HUES64 (cell line): Measurements from ENCODE around the gene FILIP1L.

ENCODE experiments used
- H3K27ac ChIP-seq: 2 replicates; pipeline ENCODE4 v1.7.0; 2013; ENCODE audit warnings: low read depth, low read length, inconsistent platforms
- H3K27me3 ChIP-seq: 2 replicates; pipeline ENCODE4 v1.6.1; 2013; ENCODE audit warnings: mild to moderate bottlenecking, low read length; ENCODE audit not compliant: insufficient read depth
- H3K36me3 ChIP-seq: 2 replicates; pipeline ENCODE4 v1.6.1; 2013; ENCODE audit warnings: mild to moderate bottlenecking, low read length; ENCODE audit not compliant: insufficient read depth
- H3K4me1 ChIP-seq: 2 replicates; pipeline ENCODE4 v1.6.1; 2013; ENCODE audit warnings: mild to moderate bottlenecking, low read length, moderate library complexity; ENCODE audit not compliant: insufficient read depth
- H3K4me3 ChIP-seq: 2 replicates; pipeline ENCODE4 v1.5.1; 2013; ENCODE audit warnings: mild to moderate bottlenecking, low read length, moderate library complexity
- H3K9ac ChIP-seq: 2 replicates; pipeline ENCODE4 v1.6.1; 2013; ENCODE audit warnings: mild to moderate bottlenecking, low read depth, low read length
- H3K9me3 ChIP-seq: 2 replicates; pipeline ENCODE4 v1.6.1; 2013; ENCODE audit warnings: low read depth, low read length; ENCODE audit not compliant: insufficient read depth
- WGBS: fragments of 150-250, 120-280 bp; methylation state at CpG from one replicate; pipeline ENCODE4 v1.1.7; 2013; ENCODE audit warnings: missing lambda C conversion rate; 5-methylcytosine and 5-hydroxymethylcytosine counted together

Gene FILIP1L

DNA sequence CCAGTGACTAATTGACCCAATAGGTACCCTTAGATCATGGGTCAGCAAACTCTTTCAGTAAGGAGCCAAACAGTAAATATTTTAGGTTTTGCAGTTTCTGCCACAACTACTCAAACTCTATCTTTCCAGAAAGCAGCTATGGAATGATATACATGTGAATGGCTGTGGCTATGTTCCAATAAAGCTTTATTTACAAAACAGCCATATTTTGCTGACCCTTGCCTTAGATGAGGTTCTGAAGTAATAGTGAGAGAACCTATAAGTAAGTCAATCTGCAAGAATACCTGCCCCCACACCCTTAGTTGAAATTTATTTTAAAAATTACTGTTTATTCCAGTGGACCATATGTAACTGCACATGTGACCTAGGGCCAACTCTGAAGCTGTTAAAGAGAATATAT lies 162.6 kb downstream of the FILIP1L start:
- H3K27me3 ChIP-seq, result no peaks in the 10 kb centered on the region
- no peaks in the 10 kb centered on the region for H3K36me3 ChIP-seq
- no peak overlapping the region for H3K9ac ChIP-seq
- peaks cover 13% of the 10 kb centered on the region for H3K4me1 ChIP-seq
- no peaks in the 10 kb centered on the region for H3K9me3 ChIP-seq
- no peak overlapping the region for H3K4me3 ChIP-seq
- no peak overlapping the region for H3K27ac ChIP-seq

DNA sequence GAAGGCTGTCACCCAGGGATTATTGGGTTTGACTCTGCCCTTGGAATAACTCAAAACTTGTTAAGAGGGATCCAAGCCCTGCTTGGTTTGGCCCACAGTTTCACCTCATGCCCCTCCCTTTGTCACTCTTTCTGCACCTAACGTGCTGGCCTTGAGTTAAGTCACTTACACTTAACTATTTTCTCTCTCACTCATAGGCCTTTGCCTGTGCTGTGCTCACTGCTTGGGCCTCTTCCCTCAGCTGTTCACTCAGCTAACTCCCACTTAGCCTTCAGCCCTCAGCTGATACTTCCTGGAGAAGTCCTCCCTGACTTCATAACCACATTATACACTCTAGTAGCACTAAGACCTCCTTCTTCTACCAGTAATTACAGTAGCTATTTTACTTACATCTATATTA lies 163.4 kb downstream of the FILIP1L start:
- no peak overlapping the region for H3K27ac ChIP-seq
- H3K9me3 ChIP-seq, result no peaks in the 10 kb centered on the region
- no peaks in the 10 kb centered on the region for H3K36me3 ChIP-seq
- H3K4me1 ChIP-seq, result peaks cover 13% of the 10 kb centered on the region
- 71% methylated on average over 1 of the region's 1 CpG for WGBS
- H3K9ac ChIP-seq, result no peak overlapping the region
- H3K4me3 ChIP-seq, result no peak overlapping the region
- no peaks in the 10 kb centered on the region for H3K27me3 ChIP-seq

GRCh38 chr3:99949956-99950670 lies 164.2 kb downstream of the FILIP1L start:
- Histone ChIP-seq H3K4me1 (peaks cover 19% of the 10 kb centered on the region), H3K4me3 (no peak overlapping the region)

GRCh38 chr3:99948467-99949089 lies 165.7 kb downstream of the FILIP1L start:
- Histone ChIP-seq H3K4me1 (peaks cover 30% of the 10 kb centered on the region), H3K27me3 (no peaks in the 10 kb centered on the region), H3K27ac (no peak overlapping the region), H3K9ac (no peak overlapping the region), H3K4me3 (no peak overlapping the region), H3K9me3 (no peaks in the 10 kb centered on the region), H3K36me3 (no peaks in the 10 kb centered on the region)
- WGBS, result 65% methylated on average over 1 of the region's 1 CpG

More at GRCh38 chr3:99949956-99950670, 164.2 kb downstream of the FILIP1L start:
- Histone ChIP-seq H3K27ac (no peak overlapping the region), H3K9me3 (no peaks in the 10 kb centered on the region), H3K27me3 (no peaks in the 10 kb centered on the region), H3K9ac (no peak overlapping the region), H3K36me3 (no peaks in the 10 kb centered on the region)
- 83% methylated on average over 3 of the region's 5 CpGs for WGBS

GRCh38 chr3:99947356-99947755 lies 166.9 kb downstream of the FILIP1L start:
- H3K4me1 ChIP-seq, result peaks cover 25% of the 10 kb centered on the region
- H3K9ac ChIP-seq, result no peak overlapping the region
- no peaks in the 10 kb centered on the region for H3K27me3 ChIP-seq
- no peaks in the 10 kb centered on the region for H3K9me3 ChIP-seq
- WGBS, result 99% methylated on average over 3 of the region's 3 CpGs
- H3K36me3 ChIP-seq, result no peaks in the 10 kb centered on the region
- no peak overlapping the region for H3K4me3 ChIP-seq
- H3K27ac ChIP-seq, result no peak overlapping the region

DNA sequence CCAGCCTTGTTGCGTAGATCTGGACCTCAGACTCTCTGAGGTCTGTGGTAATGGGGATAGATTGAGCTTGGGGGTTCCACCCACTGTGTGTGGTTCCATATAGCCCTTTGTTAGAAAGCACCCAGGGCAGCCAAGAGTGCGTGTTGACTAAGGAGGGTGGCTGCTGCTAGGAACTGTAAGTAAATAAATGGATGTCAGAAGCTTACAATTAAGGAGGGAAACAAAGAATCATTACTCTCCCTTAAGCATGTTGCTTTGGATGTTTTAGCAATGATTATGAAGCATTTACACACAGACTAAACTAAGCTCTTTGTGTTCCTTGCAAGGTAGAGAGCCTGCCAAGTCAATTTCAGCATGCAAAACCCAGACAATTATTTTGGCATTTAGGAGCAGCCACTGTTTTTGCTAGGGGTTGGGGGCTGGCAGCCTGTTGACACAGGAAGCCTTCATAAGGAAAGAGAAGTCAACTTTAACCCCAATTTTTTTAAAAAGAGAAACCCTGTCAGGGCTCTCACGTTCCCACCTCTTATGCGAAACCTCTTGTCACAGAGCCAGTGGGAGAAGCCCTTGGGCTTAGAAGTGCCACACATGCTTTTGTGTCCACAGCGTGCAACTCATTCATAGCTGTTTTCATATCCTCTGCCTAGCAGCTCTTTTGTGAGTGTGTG lies 168.8 kb downstream of the FILIP1L start:
- H3K27ac ChIP-seq, result no peak overlapping the region
- 74% methylated on average over 5 of the region's 5 CpGs for WGBS

DNA sequence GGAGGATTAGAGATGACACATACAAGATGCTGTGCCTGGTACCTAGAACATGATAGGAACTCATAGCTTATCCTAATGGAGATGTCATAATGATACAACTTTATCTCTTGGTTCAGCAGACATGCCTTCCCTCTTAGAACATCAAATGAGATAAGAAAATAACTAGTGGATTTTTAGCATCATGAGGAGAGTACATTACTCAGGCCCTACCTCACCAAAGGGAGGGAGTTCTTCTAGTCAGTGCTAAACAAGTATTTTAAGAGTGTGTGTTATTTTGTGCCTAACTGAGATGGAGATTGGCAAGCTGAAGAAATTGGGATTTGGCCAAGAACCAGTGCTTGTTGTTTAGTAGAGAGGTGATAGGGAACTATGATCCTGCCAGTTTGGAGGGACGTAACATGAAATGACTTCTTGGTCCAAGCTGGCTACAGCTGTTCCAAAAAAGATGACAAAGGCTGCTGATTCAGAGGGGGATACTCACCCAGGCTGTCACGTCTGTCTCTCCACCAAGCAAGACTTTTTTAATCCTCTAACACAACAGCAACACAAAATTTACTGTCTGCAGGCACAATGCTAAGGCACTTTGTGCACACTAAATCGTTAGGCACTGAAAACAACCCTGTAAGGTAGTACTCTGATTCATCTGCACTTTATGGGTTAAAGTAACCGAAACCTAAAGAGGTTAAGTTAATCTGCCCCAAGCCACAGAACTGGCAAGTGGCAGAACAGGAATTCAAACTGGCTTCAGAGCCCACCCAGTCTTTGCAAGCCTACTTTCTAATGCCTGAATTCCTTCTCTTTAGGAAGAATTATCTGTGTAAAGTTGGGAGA lies 170.2 kb downstream of the FILIP1L start:
- Histone ChIP-seq H3K4me3 (no peak overlapping the region), H3K4me1 (peaks cover 25% of the 10 kb centered on the region), H3K27ac (no peak overlapping the region), H3K9ac (no peak overlapping the region), H3K36me3 (no peaks in the 10 kb centered on the region), H3K27me3 (no peaks in the 10 kb centered on the region), H3K9me3 (no peaks in the 10 kb centered on the region)
- 85% methylated on average over 4 of the region's 4 CpGs for WGBS

More for the DNA sequence above, 168.8 kb downstream of the FILIP1L start:
- Histone ChIP-seq H3K36me3 (no peaks in the 10 kb centered on the region), H3K4me3 (no peak overlapping the region), H3K9ac (no peak overlapping the region), H3K4me1 (peaks cover 25% of the 10 kb centered on the region), H3K9me3 (no peaks in the 10 kb centered on the region), H3K27me3 (no peaks in the 10 kb centered on the region)

GRCh38 chr3:99941211-99941610 lies 173.1 kb downstream of the FILIP1L start:
- Histone ChIP-seq H3K4me3 (no peak overlapping the region), H3K9me3 (no peaks in the 10 kb centered on the region), H3K36me3 (no peaks in the 10 kb centered on the region), H3K27ac (no peak overlapping the region), H3K27me3 (no peaks in the 10 kb centered on the region), H3K9ac (no peak overlapping the region), H3K4me1 (peaks cover 32% of the 10 kb centered on the region)
- no CpG with 5 or more reads among the region's 1 CpG for WGBS

- H3K27me3 ChIP-seq, result no peaks in the 10 kb centered on the region
- no peak overlapping the region for H3K4me3 ChIP-seq
- H3K36me3 ChIP-seq, result no peaks in the 10 kb centered on the region
- H3K4me1 ChIP-seq, result peaks cover 33% of the 10 kb centered on the region
- no peak overlapping the region for H3K27ac ChIP-seq
- no peak overlapping the region for H3K9ac ChIP-seq
- 85% methylated on average over 2 of the region's 2 CpGs for WGBS
- H3K9me3 ChIP-seq, result no peaks in the 10 kb centered on the region
These were observed 174.0 kb downstream of the FILIP1L start for GRCh38 chr3:99940350-99940749.

GRCh38 chr3:99939876-99940275 lies 174.4 kb downstream of the FILIP1L start:
- WGBS, result 92% methylated on average over 1 of the region's 1 CpG

More at GRCh38 chr3:99939876-99940275, 174.4 kb downstream of the FILIP1L start:
- H3K27me3 ChIP-seq, result no peaks in the 10 kb centered on the region
- H3K27ac ChIP-seq, result no peak overlapping the region
- H3K9me3 ChIP-seq, result no peaks in the 10 kb centered on the region
- no peak overlapping the region for H3K4me3 ChIP-seq
- H3K4me1 ChIP-seq, result peaks cover 31% of the 10 kb centered on the region
- no peaks in the 10 kb centered on the region for H3K36me3 ChIP-seq
- no peak overlapping the region for H3K9ac ChIP-seq
